Activated CD8-positive, alpha-beta memory T cell treated with anti-CD3 and anti-CD28 coated beads for 24 hours (primary cell): Measurements from ENCODE around the gene ZFC3H1.

Experiments
- DNase-seq: peaks from one replicate; pipeline ENCODE4 v3.0.0-alpha.2; 2020

Gene ZFC3H1

DNA sequence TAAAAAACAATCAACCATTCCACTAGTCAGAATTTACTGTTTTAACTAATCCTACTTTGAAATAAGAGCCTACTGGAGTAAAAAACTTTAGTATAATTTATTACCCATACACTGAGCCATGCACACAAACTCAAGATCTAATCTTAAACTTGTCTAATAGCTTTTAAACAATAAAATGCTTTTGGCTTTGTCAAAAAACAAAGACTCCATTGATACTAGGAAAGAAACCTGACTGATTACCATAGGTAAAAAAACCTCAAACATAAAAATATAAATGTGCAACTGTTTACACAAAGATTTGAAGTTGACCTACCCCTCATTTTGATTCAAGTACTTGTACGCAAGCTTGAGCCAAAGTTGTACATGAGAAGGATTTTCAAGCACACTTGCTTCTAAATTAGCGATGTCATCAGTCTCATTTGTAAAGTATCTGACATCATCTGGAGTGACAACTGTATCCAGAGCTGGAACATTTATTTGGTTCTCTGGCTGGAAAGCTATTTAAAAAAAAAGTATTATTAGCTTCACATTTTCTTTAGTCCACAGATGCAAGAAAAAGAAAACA lies 36.1 kb downstream of the ZFC3H1 start:
- DNase-seq, result no peak

DNA sequence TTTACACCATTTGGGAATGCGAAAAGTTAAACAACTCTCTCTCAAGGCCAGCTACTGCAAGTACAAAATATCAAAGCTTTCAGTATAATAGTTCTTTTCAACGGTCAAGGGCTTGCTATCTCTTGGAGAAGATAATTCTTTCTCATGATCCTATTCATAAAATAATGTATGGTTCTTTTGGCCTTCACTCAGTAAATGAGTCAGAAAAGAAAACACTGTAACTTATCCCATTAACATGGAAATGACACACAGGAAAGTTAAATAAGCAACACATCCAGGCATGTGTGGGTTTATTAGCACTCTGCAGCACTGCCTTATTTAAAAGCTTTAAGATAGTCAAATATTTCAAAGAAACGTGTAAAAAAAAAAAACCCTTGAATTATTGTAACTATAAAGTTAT lies 36.9 kb downstream of the ZFC3H1 start:
- DNase-seq, result no peak

DNA sequence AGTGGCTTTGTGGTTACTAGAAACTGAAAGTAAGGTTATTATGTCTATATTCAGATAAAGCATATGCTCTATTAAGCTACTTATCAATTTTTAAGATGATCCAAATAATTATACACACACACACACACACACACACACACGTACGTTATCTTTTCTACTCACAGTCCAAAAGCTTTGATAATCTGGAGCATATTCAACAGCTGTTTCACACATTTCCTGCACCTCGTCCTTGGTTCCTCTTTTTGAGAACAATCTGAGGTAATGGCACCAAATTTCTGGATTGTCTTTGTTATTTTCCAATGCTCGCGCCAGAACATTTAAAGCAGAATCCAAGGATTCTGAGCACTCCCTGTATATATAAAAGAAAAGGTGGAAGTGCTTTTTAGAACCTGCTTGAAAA lies 37.5 kb downstream of the ZFC3H1 start:
- no peak for DNase-seq

DNA sequence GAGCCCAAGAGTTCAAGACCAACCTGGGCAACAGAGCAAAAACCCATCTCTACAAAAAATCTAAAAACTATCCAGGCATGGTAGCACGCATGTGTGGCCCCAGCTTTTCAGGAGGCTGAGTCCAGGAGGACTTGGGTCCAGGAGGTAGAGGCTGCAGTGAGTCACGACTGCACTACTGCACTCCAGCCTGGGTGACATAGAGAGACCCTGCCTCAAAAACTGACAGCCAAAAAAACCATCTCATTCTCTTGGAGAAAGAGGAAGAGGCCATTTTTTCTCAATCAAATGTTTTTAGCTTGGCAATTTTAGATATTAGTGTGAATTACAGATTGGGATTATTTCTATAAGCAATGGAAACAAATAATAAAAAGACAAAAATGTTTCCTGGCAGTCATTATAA lies 38.2 kb downstream of the ZFC3H1 start:
- no peak for DNase-seq

DNA sequence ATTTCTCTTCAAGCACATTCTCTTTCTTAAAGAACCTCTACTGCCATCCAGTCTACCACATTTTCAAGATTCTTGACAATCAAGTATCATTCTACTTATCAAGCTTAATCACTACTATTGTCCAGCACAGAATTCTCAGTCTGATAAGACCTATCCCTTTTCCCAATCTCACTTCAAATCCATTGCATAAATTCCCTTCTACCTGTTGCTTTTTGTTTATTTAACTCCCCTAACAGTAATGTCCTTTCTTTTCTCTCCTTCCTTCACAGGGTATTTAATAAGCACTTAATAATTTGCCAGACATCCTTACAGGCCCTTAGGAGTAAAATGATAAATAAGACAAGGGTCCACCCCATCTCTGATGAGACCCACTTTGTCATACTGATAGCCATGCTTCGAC lies 41.7 kb downstream of the ZFC3H1 start:
- no peak for DNase-seq

DNA sequence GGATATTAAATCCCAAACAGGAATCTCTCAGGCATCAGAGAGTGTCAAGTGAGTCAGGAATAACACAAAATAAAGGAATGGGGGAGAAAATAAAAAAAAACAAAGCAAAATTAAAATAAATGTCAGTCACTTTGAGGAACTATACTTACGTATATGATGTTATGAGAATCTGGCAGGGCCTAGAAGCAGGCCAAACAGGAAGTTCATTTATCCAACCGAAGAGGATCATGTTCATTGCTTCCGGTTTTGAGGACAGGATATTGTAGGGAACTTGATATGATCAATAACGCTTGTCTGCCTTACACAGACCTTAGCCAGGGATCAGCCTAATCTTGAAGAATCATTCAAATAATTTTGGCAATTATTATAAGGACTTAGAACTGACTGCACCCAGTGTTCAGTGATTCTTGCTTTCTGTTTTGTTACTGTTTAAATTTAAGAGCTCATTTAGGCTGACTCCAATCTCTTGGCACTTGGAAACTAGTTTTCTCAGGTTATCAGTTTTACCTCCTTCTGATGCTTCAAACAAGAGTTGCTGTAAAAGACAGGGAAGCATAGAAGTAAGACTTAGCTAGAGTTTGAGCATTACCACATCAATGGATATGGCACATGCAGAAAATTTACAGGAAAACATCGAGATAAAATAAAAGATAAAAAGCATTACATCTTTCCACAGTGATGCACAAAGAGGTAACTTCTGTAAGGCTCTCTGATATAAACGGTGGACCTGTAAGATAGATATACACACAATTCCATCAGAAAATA lies 53.4 kb downstream of the ZFC3H1 start:
- no peak for DNase-seq

DNA sequence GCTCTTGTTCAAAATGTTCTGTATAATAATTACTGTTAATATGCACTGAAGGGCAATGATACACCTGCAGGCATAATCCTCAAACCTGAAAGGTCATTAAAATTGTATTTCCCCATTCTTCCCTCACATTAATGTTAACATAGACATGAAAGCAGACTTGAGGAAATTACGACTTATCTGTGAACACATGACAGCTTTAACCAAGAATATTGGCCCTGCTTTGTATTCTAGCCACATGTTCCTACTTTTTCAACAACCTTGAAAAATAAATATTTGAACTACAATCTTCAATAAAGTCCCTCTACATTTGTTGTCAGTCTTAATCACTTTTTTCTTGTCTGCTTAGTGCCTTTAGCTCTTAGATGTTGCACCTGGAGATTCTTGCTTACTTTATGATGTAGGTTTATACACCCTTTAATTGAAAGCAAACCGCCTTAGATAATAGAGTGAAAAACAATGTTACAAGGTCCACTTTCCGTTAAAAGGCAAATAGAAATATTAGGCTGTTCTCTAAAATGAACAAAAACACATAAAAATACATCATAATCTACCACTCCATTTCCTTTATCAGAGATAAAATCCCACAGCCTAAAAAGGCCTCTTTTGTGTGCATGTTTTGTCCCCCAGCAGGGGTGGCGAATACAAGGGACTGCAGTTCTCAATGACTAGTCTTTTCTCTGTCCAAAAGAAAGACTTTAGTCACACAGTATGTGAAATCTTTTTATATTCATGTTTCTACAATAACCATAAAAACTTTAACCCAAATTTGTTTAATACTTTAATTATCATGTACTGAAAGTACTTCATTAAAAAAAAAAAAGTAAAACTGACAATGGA lies 55.9 kb downstream of the ZFC3H1 start:
- no peak for DNase-seq

DNA sequence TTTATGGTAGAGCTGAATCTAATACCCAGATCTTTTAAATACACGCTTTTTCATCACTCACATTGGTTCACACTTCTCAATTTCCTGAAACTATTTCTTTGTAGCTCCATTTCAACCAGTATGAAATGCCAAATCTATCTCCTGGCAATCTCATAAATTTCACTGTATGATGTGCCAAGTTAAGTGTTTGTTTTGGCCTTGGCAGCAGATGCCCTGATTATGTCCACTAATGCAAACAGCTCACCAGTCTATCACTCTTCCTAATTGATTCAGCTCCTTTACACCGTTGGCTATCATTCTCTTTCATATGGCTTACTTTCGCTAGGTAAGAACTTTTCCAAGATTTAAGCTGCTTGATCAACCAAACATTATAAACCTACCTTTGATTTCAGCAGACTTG lies 58.6 kb downstream of the ZFC3H1 start:
- no peak for DNase-seq

DNA sequence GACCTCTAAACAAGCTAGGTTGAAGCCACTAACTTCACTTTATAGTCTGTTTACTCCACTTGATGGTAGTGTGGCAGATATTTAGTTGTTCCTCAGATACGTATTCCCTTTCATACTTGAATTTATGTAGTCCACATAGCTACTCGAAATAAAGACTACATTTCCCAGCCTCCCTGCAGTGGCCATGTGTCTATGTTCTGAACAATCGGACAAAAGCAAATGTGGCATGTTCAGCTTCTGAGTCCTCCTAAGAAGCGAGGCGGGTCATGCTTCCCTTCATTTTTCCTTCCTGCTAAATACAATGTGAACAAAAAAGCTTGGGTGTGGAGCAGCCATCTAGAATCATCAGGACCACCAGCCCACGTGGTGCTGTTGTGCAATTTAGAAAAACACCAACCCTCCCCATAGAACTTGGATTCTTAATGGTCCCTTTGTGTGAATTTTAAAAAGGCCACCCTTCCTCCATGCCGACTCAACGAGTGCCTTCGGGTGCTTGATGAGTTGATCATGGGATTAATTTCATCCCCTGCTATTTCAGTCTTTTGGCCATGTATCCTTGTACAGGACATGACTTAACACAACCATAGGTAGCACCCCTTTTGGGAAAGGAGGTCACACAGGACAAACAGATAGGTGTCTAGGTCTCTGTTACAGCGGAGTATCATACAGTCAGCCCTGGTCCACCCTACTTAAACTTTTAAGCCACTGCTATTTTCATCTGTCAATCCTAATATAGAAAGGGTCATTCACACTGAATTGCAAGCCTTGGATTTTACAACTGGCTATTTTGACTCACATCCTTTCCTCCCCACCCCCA lies 60.7 kb downstream of the ZFC3H1 start:
- DNase-seq, result no peak

DNA sequence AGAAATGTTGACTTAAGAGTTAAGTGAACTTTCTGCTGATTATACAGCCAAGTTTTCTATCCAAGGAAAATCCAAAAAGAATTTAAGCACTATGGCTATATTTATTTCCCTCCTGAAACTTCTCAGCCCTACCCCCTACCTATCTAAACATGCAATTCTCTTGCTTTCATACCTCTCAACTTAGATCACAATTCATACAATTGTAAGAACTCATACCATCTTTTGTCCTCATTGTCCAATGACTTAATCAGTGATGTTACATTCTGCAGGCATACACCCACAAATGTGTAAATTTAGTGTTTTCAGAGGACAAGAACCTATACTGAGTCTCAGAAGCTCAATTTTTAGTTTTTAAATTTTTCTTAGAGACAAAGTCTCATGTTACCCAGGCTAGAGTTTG lies 62.1 kb downstream of the ZFC3H1 start:
- no peak for DNase-seq

DNA sequence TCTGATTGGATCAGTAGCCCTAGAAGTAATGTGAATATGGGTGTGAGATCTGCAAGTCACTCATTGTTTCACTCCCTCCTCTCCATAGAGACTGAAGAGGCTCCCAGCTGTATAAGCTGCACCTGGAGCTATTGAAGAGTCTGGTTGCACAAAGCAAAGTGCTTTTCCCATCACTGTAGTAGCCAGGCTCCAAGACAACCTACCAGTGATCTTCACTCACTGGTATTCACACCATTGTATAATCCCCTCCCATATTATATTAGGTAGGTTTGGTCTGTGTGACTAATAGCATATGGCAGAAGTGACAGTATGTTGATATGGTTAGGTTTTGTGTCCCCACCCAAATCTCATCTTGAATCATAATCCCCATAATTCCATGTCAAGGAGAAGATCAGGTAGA lies 64.4 kb downstream of the ZFC3H1 start:
- DNase-seq, result no peak

DNA sequence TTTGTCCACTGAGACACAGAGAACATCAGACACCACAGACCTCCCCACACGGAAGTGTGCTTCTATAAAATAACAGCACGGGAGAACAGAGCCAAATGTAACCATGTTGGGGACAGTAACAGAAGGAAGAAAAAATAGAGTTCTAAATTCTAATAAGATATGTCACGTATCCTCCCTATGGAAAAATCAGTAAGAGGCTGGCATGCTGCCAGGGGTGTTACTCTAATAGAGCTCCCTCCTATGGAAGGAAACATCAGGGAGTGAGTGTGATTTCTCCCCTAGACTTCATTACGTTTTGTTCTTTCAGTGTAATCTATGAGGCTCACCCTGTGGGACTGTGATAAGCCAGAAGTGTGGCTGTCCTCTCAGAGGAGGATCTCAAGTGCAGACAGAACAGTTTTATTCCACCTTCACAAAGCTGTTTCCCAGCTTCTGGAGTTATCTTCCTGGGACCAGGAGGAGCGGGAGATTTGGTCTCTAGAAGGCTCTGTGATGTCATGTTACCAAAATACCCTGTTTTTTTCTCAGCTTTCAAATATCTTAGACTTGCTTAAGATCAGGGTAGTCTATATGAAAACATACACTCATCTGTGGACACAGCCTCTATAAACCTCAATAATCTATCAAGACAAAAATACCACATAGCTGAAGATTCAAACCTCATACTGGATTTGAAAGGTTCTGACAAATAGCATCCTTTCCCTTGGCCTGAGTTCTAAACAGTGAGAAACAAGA lies 69.3 kb downstream of the ZFC3H1 start:
- no peak for DNase-seq

DNA sequence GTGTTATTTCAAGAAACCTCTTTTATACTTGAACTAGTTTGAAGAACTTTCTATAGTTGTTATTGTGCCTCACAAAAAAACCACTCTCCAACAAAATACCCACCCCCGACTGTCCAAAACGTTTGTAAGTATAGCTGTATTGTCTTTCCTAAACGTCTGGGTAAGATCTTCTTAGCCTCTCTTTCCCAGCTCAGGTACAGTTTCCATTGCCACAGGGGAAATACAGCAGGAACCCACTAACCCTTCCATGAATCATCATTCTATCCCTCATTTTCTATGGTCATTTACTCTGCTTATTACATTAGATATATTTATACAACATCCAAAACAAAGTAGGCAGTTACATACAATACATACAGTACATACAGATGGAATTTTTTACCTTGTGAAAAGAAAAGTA lies 70.8 kb downstream of the ZFC3H1 start:
- no peak for DNase-seq

DNA sequence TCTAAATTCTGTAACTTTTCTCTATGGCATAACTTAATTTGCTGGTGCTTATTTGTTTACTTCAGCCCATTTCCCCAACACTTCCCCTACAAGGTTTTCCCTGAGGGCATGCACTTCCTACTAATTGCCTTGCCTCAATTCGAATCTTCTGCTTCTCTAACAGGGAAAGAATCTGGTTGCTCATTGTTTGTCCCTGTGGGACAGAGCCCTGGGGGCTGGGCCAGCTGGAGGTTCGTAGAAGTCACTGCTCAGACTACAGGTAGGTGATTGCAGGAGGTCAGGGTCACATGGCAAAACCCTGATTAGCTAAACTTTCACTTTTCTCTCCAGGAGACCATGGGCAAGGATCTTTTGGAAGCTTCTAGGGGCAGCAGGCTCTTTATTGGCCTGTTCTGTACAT lies 72.0 kb downstream of the ZFC3H1 start:
- DNase-seq, result no peak

DNA sequence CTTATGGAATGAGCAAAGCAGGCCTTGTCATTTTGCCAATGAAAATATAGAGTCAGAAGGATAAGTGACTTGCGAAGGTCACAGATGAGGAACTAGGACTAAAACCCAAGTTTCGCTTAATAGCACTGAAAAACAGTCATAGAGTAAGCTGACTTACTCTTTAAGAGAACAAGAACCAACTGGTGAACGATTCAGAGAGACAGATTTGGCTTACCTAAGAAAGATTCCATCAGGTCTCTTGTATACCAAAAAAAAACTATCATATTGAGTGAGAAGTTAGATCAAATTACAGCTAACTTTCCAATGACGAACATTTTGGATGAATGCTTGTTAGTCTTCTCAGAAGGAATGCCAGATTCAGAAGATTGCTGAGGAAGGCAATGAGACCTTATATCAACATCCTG lies 74.2 kb downstream of the ZFC3H1 start:
- no peak for DNase-seq

DNA sequence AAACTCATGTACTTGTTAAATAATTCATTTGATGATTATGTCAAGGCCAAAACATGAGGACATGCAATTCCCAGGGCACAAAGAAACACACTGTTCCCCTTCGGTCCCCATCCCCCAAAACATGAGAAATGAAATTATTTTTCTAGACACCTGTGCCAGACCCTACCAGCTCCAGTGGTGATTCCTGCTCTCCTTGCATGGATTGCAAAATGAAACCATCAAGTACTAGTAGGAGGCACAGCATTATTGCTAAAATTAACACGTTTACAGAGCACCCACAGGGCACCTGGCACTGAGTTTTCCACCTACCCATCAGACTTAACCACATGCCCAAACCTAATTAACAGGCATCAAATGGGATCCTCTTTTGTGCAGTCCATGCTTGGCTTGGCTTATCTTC lies 76.6 kb downstream of the ZFC3H1 start:
- no peak for DNase-seq

DNA sequence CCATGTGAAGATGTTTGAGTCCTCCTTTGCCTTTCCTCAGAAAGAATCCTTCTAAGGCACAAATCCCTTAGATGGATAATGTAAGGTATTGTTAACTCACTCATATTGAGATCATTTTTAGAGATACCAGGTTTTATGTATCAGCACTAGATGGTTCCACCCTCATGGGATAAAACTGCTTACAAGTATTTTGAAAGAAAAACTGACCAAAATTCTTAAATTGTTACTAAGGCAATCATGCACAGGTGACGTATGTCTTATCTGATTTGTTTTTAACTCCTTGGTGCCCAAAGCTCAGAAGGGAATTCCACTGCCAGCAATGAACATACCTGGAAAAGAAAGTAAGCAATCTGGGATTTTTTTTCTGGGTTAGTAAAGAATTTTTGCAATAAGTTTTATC lies 78.4 kb downstream of the ZFC3H1 start:
- no peak for DNase-seq

DNA sequence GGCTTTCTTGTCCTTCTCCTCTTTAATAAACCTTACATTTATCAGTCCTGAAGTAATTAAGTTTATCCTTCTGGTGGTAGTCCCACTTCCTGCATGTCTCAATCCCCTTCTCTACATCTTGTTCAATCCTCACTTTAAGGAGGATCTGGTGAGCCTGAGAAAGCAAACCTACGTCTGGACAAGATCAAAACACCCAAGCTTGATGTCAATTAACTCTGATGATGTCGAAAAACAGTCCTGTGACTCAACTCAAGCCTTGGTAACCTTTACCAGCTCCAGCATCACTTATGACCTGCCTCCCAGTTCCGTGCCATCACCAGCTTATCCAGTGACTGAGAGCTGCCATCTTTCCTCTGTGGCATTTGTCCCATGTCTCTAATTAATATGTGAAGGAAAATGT lies 79.3 kb downstream of the ZFC3H1 start:
- DNase-seq, result no peak

DNA sequence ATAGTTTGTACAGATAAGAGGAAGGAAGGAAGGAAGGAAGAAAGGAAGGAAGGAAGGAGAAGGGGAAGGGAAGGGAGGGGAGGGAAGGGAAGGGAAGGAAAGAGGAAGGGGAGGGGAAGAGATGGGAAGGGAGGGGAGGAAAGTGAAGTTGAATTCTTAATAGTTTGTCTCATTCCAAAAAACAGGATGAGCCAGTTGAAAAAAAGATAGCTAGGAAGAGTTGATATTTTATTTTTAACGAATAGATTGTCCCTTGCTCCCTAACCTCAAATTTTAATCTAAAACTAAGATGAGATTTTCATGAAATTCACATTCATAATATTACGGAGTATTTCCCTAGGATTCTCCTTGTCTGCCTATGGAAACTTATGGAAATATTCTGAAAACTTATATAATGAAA lies 80.7 kb downstream of the ZFC3H1 start:
- no peak for DNase-seq

DNA sequence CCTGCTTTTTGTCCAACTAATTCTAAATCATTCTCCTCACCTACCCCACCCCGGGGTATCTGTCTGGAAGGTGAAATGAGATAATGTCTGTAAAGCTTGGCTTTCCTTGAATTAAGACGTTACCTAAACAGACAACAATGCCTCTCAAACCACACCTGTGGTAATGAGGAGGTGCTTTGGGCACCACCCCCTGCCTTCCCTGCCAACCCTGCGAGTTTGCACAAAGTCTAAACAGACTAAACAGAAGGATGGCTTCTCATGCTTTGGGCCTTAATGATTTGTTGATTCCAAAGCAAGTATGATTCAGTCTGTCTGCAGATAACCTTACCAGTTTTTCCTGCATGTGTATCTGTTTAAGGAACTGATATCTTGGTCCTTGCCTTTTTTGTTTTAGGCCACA lies 82.4 kb downstream of the ZFC3H1 start:
- DNase-seq, result no peak

DNA sequence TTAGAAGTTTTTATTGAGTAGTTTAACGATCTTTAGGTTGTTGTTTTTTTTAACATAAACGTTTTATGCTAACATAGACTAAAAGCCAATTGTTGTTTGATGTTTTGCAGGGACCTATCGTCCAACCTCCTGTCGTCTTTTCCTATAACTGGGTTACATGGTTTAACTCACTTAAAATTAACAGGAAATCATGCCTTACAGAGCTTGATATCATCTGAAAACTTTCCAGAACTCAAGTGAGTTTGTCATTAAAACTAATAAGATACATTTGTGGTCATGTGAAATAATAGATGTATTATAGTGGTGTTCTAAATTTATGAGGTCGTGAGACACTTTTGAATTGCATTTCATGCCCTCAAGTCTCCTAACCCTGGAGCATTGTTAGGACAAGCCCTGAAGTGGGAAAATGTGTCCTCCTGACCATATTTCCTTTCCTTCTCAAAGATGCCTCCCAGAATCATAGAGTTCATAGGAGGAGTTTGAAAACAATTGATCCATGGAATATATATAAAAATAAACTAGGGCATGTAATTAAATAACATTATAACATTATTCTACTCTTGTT lies 84.9 kb downstream of the ZFC3H1 start:
- DNase-seq, result no peak

DNA sequence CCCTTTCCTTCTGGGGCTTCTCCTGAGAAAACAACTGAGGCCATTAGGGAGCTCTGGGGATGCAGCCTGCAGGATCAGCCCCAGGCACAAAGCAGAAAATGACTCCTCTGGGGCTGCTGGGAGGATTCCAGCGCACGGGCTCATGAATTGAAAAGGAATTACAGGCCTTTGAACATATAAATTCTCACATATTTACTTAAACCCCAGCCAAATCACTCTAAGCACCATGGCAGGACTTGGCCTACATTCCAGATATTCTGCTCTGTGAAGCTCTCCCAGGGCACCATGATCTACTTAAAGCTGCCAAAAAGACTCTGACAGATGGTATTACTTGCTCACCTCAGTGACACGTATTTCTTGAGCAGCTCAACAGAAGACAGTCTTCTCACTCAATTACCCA lies 87.2 kb downstream of the ZFC3H1 start:
- DNase-seq, result no peak
